HCT116 (cell line): Measurements from ENCODE around the gene STK24. TPM values are rescaled to one million over a fixed set of nuclear protein-coding genes. Genes with fewer than 3 reads are reported as not detected.

ENCODE experiments used
- total RNA-seq: library from RNA; stranded (reverse); gene quantifications from one replicate; pipeline ENCODE4 v1.2.1, GENCODE V29; 2021; ENCODE audit not compliant: unreplicated experiment

The STK24 gene
- total RNA-seq, 1 experiment from 2014 or later: 137 TPM

Other genes with a start within 250 kb of the STK24 start
- gene SLC15A1, start 175.6 kb upstream of the STK24 start, total RNA-seq: 2.6 TPM